ENCODE data around the gene E2F3.

Gene E2F3

DNA sequence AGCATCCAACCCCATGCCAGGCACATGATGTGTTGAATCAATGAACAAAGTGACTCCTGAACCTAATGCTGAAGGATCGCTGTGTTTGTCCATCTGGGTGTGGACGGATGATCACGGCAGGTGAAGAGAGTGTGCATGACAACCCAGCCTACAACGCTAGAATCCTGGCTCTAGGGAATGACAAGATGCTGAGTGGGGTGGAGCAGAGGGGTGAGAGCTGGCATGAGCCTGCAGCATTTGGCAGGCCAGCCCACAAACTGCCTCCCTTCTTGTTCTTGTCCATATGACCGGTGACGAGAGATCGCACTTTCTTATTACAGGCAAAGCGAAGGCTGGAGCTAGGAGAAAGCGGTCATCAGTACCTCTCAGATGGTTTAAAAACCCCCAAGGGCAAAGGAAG, 77.8 kb downstream of the E2F3 start:
- H3K27ac ChIP-seq: no peak overlapping the region
- TF ChIP-seq CTCF (conservative IDR thresholded peaks at IDR 0.05) (no peak), ZFX (IDR thresholded peaks at IDR 0.05) (no peak)

DNA sequence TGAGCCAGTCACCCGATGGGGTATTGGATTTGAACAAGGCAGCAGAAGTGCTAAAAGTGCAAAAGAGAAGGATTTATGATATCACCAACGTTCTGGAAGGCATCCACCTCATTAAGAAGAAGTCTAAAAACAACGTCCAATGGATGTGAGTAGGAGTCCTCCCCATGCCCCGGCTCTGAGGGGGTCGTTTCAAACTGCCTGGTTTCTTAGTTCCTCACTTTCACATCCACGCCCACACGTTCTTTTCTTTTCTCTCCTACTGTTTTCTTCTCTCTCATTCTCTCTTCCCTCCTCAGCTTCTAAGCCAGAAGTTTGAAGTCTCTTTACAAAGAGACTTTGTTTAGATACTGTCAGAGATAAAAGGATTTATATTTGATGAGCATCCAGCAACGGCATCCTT, 79.6 kb downstream of the E2F3 start:
- no peak for TF ChIP-seq CTCF (conservative IDR thresholded peaks at IDR 0.05)
- no peak for TF ChIP-seq ZFX (IDR thresholded peaks at IDR 0.05)
- H3K27ac ChIP-seq: no peak overlapping the region; the same call in 1 of the 2 replicates

DNA sequence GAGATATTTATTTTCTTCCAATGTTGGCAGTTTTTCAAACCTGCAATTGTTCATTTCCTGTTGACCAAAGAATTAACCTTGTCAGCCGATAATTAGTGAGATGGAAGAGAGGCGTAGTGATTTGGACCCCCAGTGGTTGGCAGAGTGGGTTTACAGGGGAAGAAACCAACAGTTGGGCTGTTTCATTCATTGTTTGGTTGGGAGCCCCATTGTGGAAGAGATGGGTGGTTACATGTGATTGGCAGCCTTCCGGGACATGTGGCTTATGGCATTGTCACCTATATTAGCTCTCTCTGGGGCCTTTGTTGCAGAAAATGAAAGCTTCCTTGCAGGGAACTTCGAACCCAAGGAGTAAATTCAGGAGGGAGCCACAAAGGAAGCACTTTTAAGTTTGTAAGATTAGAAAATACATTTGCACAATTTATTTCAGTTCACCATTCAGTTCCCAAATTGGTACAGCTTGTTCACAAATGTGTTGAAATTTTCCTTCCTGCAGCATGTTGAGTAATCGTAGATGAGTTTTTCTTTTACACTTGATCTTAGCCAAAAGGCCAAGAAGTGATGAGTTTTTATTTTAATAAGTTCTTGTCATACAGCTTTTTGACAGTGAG, 82.3 kb downstream of the E2F3 start:
- H3K27ac ChIP-seq: no peak overlapping the region
- TF ChIP-seq ZFX (IDR thresholded peaks at IDR 0.05): no peak
- no peak; the same call in 1 of the 2 replicates for TF ChIP-seq CTCF (conservative IDR thresholded peaks at IDR 0.05)

DNA sequence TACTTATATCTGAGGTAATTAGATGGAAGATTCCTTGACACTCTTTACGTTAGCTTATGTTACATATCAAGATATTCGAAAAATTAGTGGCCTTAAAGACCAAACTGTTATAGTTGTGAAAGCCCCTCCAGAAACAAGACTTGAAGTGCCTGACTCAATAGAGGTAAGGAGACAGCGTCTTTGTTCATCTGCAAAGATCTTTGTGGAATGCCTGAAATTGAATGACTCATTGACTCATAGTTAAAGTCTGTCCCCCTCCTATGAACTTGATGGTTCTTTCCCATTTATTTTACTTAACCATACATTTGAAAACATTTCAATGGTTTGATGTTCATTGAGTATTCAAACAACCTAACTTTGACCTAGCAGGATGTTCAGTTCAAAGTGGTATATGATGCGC, 85.0 kb downstream of the E2F3 start:
- TF ChIP-seq ZFX (IDR thresholded peaks at IDR 0.05) (no peak), CTCF (conservative IDR thresholded peaks at IDR 0.05) (no peak)
- H3K27ac ChIP-seq: no peak overlapping the region

DNA sequence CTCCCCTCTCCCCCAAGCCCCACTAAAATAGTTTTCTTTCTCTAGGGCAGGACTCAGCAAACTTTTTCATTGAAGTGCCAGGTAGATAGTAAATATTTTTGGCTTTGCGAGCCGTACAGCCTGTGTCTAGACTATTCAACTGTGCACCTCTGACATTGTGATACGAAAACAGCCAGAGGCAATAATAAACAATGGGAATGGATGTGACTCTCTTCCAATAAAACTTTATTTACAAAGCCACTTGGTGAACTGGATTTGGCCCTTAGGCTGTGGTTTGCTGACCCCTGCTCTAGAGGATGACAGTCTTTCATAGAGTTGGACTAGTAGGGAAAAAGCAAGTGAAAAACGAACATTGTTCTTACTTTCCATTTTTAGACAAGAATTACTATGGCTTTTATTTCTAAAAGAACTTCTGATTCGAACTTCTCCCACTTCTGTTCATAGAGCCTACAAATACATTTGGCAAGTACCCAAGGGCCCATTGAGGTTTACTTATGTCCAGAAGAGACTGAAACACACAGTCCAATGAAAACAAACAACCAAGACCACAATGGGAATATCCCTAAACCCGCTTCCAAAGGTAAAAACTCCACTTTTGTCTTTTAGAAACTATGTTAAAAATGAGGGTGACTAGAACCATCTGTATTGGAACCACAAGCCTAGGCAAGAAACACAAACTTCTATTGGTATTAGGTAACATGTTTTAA, 86.1 kb downstream of the E2F3 start:
- no peak overlapping the region for H3K27ac ChIP-seq
- TF ChIP-seq ZFX (IDR thresholded peaks at IDR 0.05): no peak
- no peak for TF ChIP-seq CTCF (conservative IDR thresholded peaks at IDR 0.05)

DNA sequence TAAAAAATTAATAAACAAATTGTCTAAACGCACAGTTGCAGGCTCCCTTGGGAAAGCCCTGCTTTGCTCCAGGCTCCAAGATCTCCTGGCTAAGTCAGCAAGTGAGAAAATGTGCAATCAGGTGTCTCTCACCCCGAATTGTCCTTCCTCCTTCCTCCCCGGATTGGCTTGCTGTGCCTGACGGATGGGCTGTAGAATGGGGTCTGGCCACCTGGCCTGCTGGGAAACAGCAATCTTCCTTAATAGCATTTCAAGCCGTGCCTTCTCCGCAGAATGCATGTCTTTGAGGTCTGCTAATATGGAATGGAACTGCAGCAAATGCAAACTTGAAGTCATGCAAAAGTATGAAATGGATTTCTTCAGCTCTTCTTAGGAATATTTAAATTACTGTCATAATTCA, 88.9 kb downstream of the E2F3 start:
- no peak overlapping the region for H3K27ac ChIP-seq
- TF ChIP-seq ZFX (IDR thresholded peaks at IDR 0.05) (no peak), CTCF (conservative IDR thresholded peaks at IDR 0.05) (no peak)

GRCh38 chr6:20492099-20492498, 90.4 kb downstream of the E2F3 start:
- H3K27ac ChIP-seq: no peak overlapping the region
- TF ChIP-seq ZFX (IDR thresholded peaks at IDR 0.05) (no peak), CTCF (conservative IDR thresholded peaks at IDR 0.05) (no peak)
